Measurements from ENCODE around the gene CACNA1E. TPM values are rescaled to one million over a fixed set of nuclear protein-coding genes. Genes with fewer than 3 reads are reported as not detected.

The CACNA1E gene
- total RNA-seq, 4 donors from 2014 or later = 0.47 to 0.83 TPM; not detected in 2

- Histone ChIP-seq H3K27ac (no peak overlapping the region), H3K27me3 (no peaks in the 10 kb centered on the region), H3K4me3 (no peak overlapping the region), H3K4me1 (peaks cover 0 to 3% (median 0%) of the 10 kb centered on the region in 4 donors), H3K9me3 (peaks cover 0 to 4% (median 0%) of the 10 kb centered on the region in 4 donors), H3K36me3 (no peaks in the 10 kb centered on the region)
- no peak for DNase-seq
- TF ChIP-seq CTCF (IDR thresholded peaks at IDR 0.05) (no peak), POLR2A (IDR thresholded peaks at IDR 0.05) (no peak)
These were observed 29.6 kb upstream of the CACNA1E start for GRCh38 chr1:181453541-181454201.

- Histone ChIP-seq H3K4me1 (no peaks in the 10 kb centered on the region), H3K36me3 (no peaks in the 10 kb centered on the region), H3K27ac (no peak overlapping the region), H3K27me3 (no peaks in the 10 kb centered on the region), H3K4me3 (no peak overlapping the region), H3K9me3 (peaks cover 0 to 4% (median 0%) of the 10 kb centered on the region in 4 donors)
- no peak for DNase-seq
- no peak for TF ChIP-seq CTCF (IDR thresholded peaks at IDR 0.05)
- no peak for TF ChIP-seq POLR2A (IDR thresholded peaks at IDR 0.05)
These were observed 26.8 kb upstream of the CACNA1E start for GRCh38 chr1:181456551-181456950.

- DNase-seq = no peak
- TF ChIP-seq CTCF (IDR thresholded peaks at IDR 0.05) (no peak), POLR2A (IDR thresholded peaks at IDR 0.05) (no peak)
These were observed 24.9 kb upstream of the CACNA1E start for GRCh38 chr1:181458419-181458818.

GRCh38 chr1:181459067-181459466, 24.2 kb upstream of the CACNA1E start:
- Histone ChIP-seq H3K27me3 (no peaks in the 10 kb centered on the region), H3K4me1 (no peaks in the 10 kb centered on the region), H3K4me3 (no peak overlapping the region), H3K36me3 (no peaks in the 10 kb centered on the region), H3K9me3 (peaks cover 0 to 4% (median 0%) of the 10 kb centered on the region in 4 donors), H3K27ac (no peak overlapping the region)
- TF ChIP-seq POLR2A (IDR thresholded peaks at IDR 0.05) (no peak), CTCF (IDR thresholded peaks at IDR 0.05) (no peak)
- DNase-seq = no peak

More at GRCh38 chr1:181458419-181458818, 24.9 kb upstream of the CACNA1E start:
- no peak overlapping the region for H3K27ac ChIP-seq
- H3K9me3 ChIP-seq = peaks cover 0 to 4% (median 0%) of the 10 kb centered on the region in 4 donors
- no peaks in the 10 kb centered on the region for H3K36me3 ChIP-seq
- H3K4me3 ChIP-seq = no peak overlapping the region
- no peaks in the 10 kb centered on the region for H3K27me3 ChIP-seq
- H3K4me1 ChIP-seq = no peaks in the 10 kb centered on the region

GRCh38 chr1:181469829-181470228, 13.5 kb upstream of the CACNA1E start:
- no peaks in the 10 kb centered on the region for H3K27me3 ChIP-seq
- no peak overlapping the region for H3K4me3 ChIP-seq
- no peaks in the 10 kb centered on the region for H3K9me3 ChIP-seq
- no peak overlapping the region for H3K27ac ChIP-seq
- no peaks in the 10 kb centered on the region for H3K36me3 ChIP-seq
- H3K4me1 ChIP-seq = no peaks in the 10 kb centered on the region
- DNase-seq = no peak
- TF ChIP-seq POLR2A (IDR thresholded peaks at IDR 0.05) = no peak
- no peak for TF ChIP-seq CTCF (IDR thresholded peaks at IDR 0.05)

All from Peyer's patch (tissue), 4 donors.